OCI-LY7 (cell line): ENCODE results near the gene RAD51B. TPM values are rescaled to one million over a fixed set of nuclear protein-coding genes. Genes with fewer than 3 reads are reported as not detected.

Source experiments
- BruUV-seq: library from RNA; stranded (reverse); fragments of 400-500 nt; replicated peaks from 2 replicates; lab custom pipeline; 2021; lab: Mats Ljungman, UMichigan
- CTCF ChIA-PET: fragments of 300-600 bp; sonication (Branson Sonifier 250); formaldehyde crosslinking; loops from one replicate; lab custom pipeline; 2022; ENCODE audit warnings: antibody characterized with exemption; ENCODE audit not compliant: unreplicated experiment; lab: Charles Lee
- POLR2A ChIA-PET: fragments of 300-600 bp; sonication (Branson Sonifier 250); formaldehyde crosslinking; loops from one replicate; lab custom pipeline; 2022; ENCODE audit warnings: antibody characterized with exemption; lab: Charles Lee
- DNase-seq: peaks from one replicate; pipeline ENCODE4 v3.0.0-alpha.2; 2015; ENCODE audit warnings: low spot score
- H2AFZ ChIP-seq: fragments of 200-600 bp; sonication (generic), shearing (Covaris generic); 2 replicates; pipeline ENCODE4 v1.6.1; 2014; ENCODE audit warnings: mild to moderate bottlenecking, antibody characterized with exemption, low read length, moderate library complexity
- H3K27ac ChIP-seq: fragments of 200-600 bp; sonication (generic); 2 replicates; pipeline ENCODE4 v1.5.1; 2014; ENCODE audit warnings: mixed run types, low read depth, mild to moderate bottlenecking, moderate library complexity, low read length, inconsistent platforms; ENCODE audit not compliant: poor library complexity, severe bottlenecking
- H3K36me3 ChIP-seq: fragments of 200-600 bp; sonication (generic); 2 replicates; pipeline ENCODE4 v1.6.1; 2014; ENCODE audit warnings: mild to moderate bottlenecking, antibody characterized with exemption, low read length, moderate library complexity, mixed read lengths; ENCODE audit not compliant: insufficient read depth
- H3K4me1 ChIP-seq: fragments of 200-600 bp; sonication (generic); 2 replicates; pipeline ENCODE4 v1.5.1; 2014; ENCODE audit warnings: mild to moderate bottlenecking, low read length; ENCODE audit not compliant: insufficient read depth, poor library complexity, severe bottlenecking
- H3K4me2 ChIP-seq: fragments of 200-600 bp; sonication (generic); 2 replicates; pipeline ENCODE4 v1.6.1; 2014; ENCODE audit warnings: mild to moderate bottlenecking, low read length
- H3K4me3 ChIP-seq: fragments of 200-600 bp; sonication (generic); 2 replicates; pipeline ENCODE4 v1.5.1; 2014; ENCODE audit warnings: mild to moderate bottlenecking, low read depth, low read length; ENCODE audit not compliant: poor library complexity, severe bottlenecking
- H3K79me2 ChIP-seq: fragments of 200-600 bp; sonication (generic); 2 replicates; pipeline ENCODE4 v1.6.1; 2016; ENCODE audit warnings: low read depth, mild to moderate bottlenecking, low read length, moderate library complexity, mixed read lengths; ENCODE audit not compliant: insufficient read depth
- H3K9me2 ChIP-seq: fragments of 200-600 bp; sonication (generic); 2 replicates; pipeline ENCODE4 v1.6.1; 2016; ENCODE audit warnings: mild to moderate bottlenecking, low read length, mixed read lengths; ENCODE audit not compliant: insufficient read depth
- H3K9me3 ChIP-seq: fragments of 200-600 bp; sonication (generic); 2 replicates; pipeline ENCODE4 v1.6.1; 2014; ENCODE audit warnings: mild to moderate bottlenecking, mixed run types, low read length, mixed read lengths
- H4K20me1 ChIP-seq: fragments of 200-600 bp; sonication (generic); 2 replicates; pipeline ENCODE4 v1.6.1; 2014; ENCODE audit warnings: mild to moderate bottlenecking, antibody characterized with exemption, low read length, moderate library complexity, mixed read lengths; ENCODE audit not compliant: insufficient read depth
- CTCF ChIP-seq: fragments of 200-600 bp; sonication (generic); conservative IDR thresholded peaks from 2 replicates; pipeline ENCODE4 v1.5.1; 2014; ENCODE audit warnings: mild to moderate bottlenecking, antibody characterized with exemption, low read length, moderate library complexity, mixed read lengths
- EZH2phosphoT487 ChIP-seq: fragments of 200-600 bp; sonication (generic); IDR thresholded peaks from 2 replicates; pipeline ENCODE4 v1.6.1; 2018; ENCODE audit warnings: low read depth, borderline replicate concordance, mild to moderate bottlenecking, mixed run types, antibody characterized with exemption, low read length, moderate library complexity, mixed read lengths
- intact Hi-C: fragments of 100-400 bp; cut with micrococcal nuclease; formaldehyde crosslinking; loops from one replicate; pipeline ENCODE4 v1.10.0; 2022; ENCODE audit not compliant: unreplicated experiment
- total RNA-seq, 2 experiments: library from RNA; depleted of rRNA in 1 of 2; stranded (reverse); fragments of >200 nt in 1 of 2; shearing (Covaris generic) in 1 of 2; gene quantifications; 2 replicates each; pipeline ENCODE4 v1.2.3, GENCODE V29; 2014 to 2022

RAD51B gene
- total RNA-seq, 2 experiments from 2014 or later = 41.4 to 89.9 TPM

- H2AFZ ChIP-seq = no peak overlapping the region
- H4K20me1 ChIP-seq = no peaks in the 10 kb centered on the region
- BruUV-seq = no TSS peak
- no peaks in the 10 kb centered on the region; the same call in 1 of the 2 replicates for H3K36me3 ChIP-seq
- DNase-seq = no peak
- no peak overlapping the region for H3K4me2 ChIP-seq
- H3K4me3 ChIP-seq = no peak overlapping the region
- H3K79me2 ChIP-seq = no peaks in the 10 kb centered on the region
- H3K27ac ChIP-seq = no peak overlapping the region
- ChIA-PET POLR2A (interaction anchor here (1.4 kb wide), 1 partner anchor 12 kb away, joined by 3 read pairs; no protein-coding TSS in a partner anchor), CTCF (no interaction called here)
- intact Hi-C loops = no loop called here
- peaks cover 7% of the 10 kb centered on the region; the same call in 1 of the 2 replicates for H3K9me3 ChIP-seq
- TF ChIP-seq CTCF = no peak
- no peak for TF ChIP-seq EZH2phosphoT487
- H3K9me2 ChIP-seq = no peaks in the 10 kb centered on the region
- H3K4me1 ChIP-seq = no peaks in the 10 kb centered on the region
These were observed 817.0 kb downstream of the RAD51B start for GRCh38 chr14:68636597-68636996.

- Histone ChIP-seq H3K9me3 (peaks cover 8% of the 10 kb centered on the region; the same call in 1 of the 2 replicates), H3K79me2 (no peaks in the 10 kb centered on the region), H3K9me2 (no peaks in the 10 kb centered on the region), H3K4me1 (no peaks in the 10 kb centered on the region), H3K27ac (no peak overlapping the region), H4K20me1 (no peaks in the 10 kb centered on the region), H3K4me3 (no peak overlapping the region), H3K36me3 (no peaks in the 10 kb centered on the region; the same call in 1 of the 2 replicates), H2AFZ (no peak overlapping the region), H3K4me2 (no peak overlapping the region)
- no peak for DNase-seq
- no TSS peak for BruUV-seq
- TF ChIP-seq EZH2phosphoT487 = no peak
- no peak for TF ChIP-seq CTCF
- POLR2A ChIA-PET = interaction anchor here (1.4 to 1.7 kb wide), 2 partner anchors 11 kb away, joined by 3 to 5 read pairs; no protein-coding TSS in a partner anchor
- intact Hi-C loops = no loop called here
- CTCF ChIA-PET = no interaction called here
These were observed 817.8 kb downstream of the RAD51B start for GRCh38 chr14:68637106-68638021.
